ENCODE data around the gene ERO1B.

Gene ERO1B

DNA sequence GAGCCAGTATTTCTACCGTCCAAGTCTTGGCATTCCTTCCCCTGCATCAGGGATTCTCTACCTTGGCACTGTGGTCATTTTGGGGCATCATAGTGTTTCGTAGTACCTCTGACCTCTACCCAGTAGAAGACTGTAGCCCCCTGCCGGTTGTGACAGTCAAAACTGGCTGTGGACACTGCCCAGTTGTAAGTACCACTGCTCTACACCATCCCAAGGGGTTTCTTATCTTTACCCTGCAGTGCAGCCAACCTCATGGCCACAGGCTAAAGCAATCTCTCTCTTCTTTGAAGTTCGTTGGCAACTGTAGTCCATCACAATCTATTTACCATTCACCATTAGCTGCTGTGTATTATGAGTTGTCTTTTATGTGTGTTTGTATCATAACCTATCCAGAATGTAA, 29.3 kb upstream of the ERO1B start:
- Histone ChIP-seq H3K9me2 (replicated peaks; ENCODE audit: insufficient read depth, low read length) (no peaks in the 10 kb centered on the region), H3K9me3 (ENCODE audit: insufficient read depth, low read length) (no peaks in the 10 kb centered on the region), H3K79me2 (ENCODE audit: insufficient read depth, low read length) (no peaks in the 10 kb centered on the region), H3K4me3 (ENCODE audit: insufficient read depth, low read length, poor library complexity, severe bottlenecking) (no peak overlapping the region), H3F3A (ENCODE audit: insufficient read depth) (no peaks in the 10 kb centered on the region), H3K36me3 (ENCODE audit: low read length) (no peaks in the 10 kb centered on the region), H3K9ac (ENCODE audit: low read length) (no peak overlapping the region), H3K27ac (ENCODE audit: low read depth, low read length) (no peak overlapping the region), H2AFZ (ENCODE audit: low read depth, low read length, severe bottlenecking) (no peak overlapping the region), H4K20me1 (ENCODE audit: low read depth, low read length) (no peaks in the 10 kb centered on the region), H3K4me2 (ENCODE audit: low read depth, low read length, poor library complexity, severe bottlenecking) (no peak overlapping the region), H3K27me3 (ENCODE audit: low read length) (no peaks in the 10 kb centered on the region)
- TF ChIP-seq, protein P1, sequence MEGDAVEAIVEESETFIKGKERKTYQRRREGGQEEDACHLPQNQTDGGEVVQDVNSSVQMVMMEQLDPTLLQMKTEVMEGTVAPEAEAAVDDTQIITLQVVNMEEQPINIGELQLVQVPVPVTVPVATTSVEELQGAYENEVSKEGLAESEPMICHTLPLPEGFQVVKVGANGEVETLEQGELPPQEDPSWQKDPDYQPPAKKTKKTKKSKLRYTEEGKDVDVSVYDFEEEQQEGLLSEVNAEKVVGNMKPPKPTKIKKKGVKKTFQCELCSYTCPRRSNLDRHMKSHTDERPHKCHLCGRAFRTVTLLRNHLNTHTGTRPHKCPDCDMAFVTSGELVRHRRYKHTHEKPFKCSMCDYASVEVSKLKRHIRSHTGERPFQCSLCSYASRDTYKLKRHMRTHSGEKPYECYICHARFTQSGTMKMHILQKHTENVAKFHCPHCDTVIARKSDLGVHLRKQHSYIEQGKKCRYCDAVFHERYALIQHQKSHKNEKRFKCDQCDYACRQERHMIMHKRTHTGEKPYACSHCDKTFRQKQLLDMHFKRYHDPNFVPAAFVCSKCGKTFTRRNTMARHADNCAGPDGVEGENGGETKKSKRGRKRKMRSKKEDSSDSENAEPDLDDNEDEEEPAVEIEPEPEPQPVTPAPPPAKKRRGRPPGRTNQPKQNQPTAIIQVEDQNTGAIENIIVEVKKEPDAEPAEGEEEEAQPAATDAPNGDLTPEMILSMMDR (IDR thresholded peaks at IDR 0.05; ENCODE audit: insufficient read depth, low read length, poor library complexity, severe bottlenecking), result no peak
- TF ChIP-seq EZH2phosphoT487 (conservative IDR thresholded peaks at IDR 0.05; ENCODE audit: low read length), result no peak

DNA sequence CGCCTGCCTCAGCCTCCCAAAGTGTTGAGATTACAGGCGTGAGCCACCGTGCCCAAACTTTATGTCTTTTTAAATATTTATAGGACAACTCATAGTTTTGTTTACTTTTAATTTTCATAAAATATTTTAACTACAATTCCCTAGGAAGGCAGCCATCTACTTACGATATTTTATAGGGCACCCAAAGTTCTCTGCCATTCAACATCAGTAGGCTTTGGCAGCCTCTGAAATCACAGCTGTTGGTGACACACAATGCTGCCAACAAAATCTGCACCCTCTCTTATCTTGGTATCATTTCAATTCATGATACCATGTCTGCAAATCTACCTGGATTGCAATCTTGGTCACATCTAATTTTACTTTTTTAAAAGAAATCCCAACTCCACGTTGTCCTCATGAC, 27.1 kb upstream of the ERO1B start:
- no peaks in the 10 kb centered on the region for H3K79me2 ChIP-seq (ENCODE audit: insufficient read depth, low read length)
- no peak overlapping the region for H2AFZ ChIP-seq (ENCODE audit: low read depth, low read length, severe bottlenecking)
- no peaks in the 10 kb centered on the region for H3F3A ChIP-seq (ENCODE audit: insufficient read depth)
- H3K27me3 ChIP-seq (ENCODE audit: low read length), result no peaks in the 10 kb centered on the region
- no peaks in the 10 kb centered on the region for H3K36me3 ChIP-seq (ENCODE audit: low read length)
- no peak overlapping the region for H3K27ac ChIP-seq (ENCODE audit: low read depth, low read length)
- H3K9me2 ChIP-seq (replicated peaks; ENCODE audit: insufficient read depth, low read length), result no peaks in the 10 kb centered on the region
- no peak overlapping the region for H3K4me3 ChIP-seq (ENCODE audit: insufficient read depth, low read length, poor library complexity, severe bottlenecking)
- no peaks in the 10 kb centered on the region for H4K20me1 ChIP-seq (ENCODE audit: low read depth, low read length)
- H3K9ac ChIP-seq (ENCODE audit: low read length), result no peak overlapping the region
- no peaks in the 10 kb centered on the region for H3K9me3 ChIP-seq (ENCODE audit: insufficient read depth, low read length)
- no peak overlapping the region for H3K4me2 ChIP-seq (ENCODE audit: low read depth, low read length, poor library complexity, severe bottlenecking)
- TF ChIP-seq, protein P1 (IDR thresholded peaks at IDR 0.05; ENCODE audit: insufficient read depth, low read length, poor library complexity, severe bottlenecking), result no peak
- TF ChIP-seq EZH2phosphoT487 (conservative IDR thresholded peaks at IDR 0.05; ENCODE audit: low read length), result no peak

DNA sequence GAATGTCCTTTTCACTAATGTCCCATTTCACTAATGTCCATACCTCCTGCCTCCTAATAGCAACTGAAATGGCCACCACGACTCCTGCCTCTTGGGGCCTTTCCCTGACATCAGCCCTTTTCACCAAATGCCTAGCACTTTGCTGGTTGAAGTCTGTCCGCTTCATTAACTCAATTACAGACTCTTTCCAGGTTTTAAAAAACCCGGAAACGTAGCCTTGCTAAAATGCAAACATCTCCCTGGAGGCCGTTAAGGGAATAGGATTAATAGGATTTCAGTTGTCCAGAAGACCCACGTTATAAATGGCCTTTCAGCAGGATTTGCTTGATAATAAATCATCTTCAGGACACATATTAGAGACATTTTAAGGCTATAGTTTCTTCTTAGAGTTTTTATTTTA, 25.7 kb upstream of the ERO1B start:
- no peaks in the 10 kb centered on the region for H3K27me3 ChIP-seq (ENCODE audit: low read length)
- H3K4me2 ChIP-seq (ENCODE audit: low read depth, low read length, poor library complexity, severe bottlenecking), result no peak overlapping the region
- no peaks in the 10 kb centered on the region for H3F3A ChIP-seq (ENCODE audit: insufficient read depth)
- H3K27ac ChIP-seq (ENCODE audit: low read depth, low read length), result no peak overlapping the region
- H4K20me1 ChIP-seq (ENCODE audit: low read depth, low read length), result no peaks in the 10 kb centered on the region
- no peaks in the 10 kb centered on the region for H3K36me3 ChIP-seq (ENCODE audit: low read length)
- no peak overlapping the region for H3K9ac ChIP-seq (ENCODE audit: low read length)
- H3K4me3 ChIP-seq (ENCODE audit: insufficient read depth, low read length, poor library complexity, severe bottlenecking), result no peak overlapping the region
- H3K9me2 ChIP-seq (replicated peaks; ENCODE audit: insufficient read depth, low read length), result no peaks in the 10 kb centered on the region
- no peaks in the 10 kb centered on the region for H3K79me2 ChIP-seq (ENCODE audit: insufficient read depth, low read length)
- H2AFZ ChIP-seq (ENCODE audit: low read depth, low read length, severe bottlenecking), result no peak overlapping the region
- no peaks in the 10 kb centered on the region for H3K9me3 ChIP-seq (ENCODE audit: insufficient read depth, low read length)
- TF ChIP-seq, protein P1 (IDR thresholded peaks at IDR 0.05; ENCODE audit: insufficient read depth, low read length, poor library complexity, severe bottlenecking), result no peak
- no peak for TF ChIP-seq EZH2phosphoT487 (conservative IDR thresholded peaks at IDR 0.05; ENCODE audit: low read length)
